ENCODE results near the gene SETD1B.

Gene SETD1B

DNA sequence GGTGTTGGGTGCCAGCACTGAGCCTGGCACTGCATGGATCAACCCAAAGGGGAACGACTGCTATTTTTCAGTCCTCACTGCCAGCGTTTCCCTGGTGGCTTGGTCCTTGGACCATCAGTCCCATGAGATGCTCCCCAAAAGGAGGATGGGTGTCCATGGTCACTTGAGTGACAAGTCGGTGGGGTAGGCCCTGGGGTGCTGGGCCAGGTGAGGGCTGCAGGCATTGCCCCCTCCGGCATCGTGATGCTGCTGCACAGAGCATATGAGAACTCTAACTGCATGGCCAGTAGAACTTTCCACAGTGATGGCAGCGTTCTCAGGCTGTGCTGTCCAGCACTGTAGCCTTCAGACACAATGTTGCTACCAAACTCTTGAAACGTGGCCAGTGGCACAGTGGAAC is 16.2 kb downstream of the SETD1B start:
- TF ChIP-seq, protein P1, sequence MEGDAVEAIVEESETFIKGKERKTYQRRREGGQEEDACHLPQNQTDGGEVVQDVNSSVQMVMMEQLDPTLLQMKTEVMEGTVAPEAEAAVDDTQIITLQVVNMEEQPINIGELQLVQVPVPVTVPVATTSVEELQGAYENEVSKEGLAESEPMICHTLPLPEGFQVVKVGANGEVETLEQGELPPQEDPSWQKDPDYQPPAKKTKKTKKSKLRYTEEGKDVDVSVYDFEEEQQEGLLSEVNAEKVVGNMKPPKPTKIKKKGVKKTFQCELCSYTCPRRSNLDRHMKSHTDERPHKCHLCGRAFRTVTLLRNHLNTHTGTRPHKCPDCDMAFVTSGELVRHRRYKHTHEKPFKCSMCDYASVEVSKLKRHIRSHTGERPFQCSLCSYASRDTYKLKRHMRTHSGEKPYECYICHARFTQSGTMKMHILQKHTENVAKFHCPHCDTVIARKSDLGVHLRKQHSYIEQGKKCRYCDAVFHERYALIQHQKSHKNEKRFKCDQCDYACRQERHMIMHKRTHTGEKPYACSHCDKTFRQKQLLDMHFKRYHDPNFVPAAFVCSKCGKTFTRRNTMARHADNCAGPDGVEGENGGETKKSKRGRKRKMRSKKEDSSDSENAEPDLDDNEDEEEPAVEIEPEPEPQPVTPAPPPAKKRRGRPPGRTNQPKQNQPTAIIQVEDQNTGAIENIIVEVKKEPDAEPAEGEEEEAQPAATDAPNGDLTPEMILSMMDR (IDR thresholded peaks at IDR 0.05; ENCODE audit: low read depth, low read length, missing control alignments): no peak
- no peak overlapping the region for H3K4me3 ChIP-seq (replicated peaks; ENCODE audit: low read depth, low read length)
- DNase-seq (ENCODE audit: extremely low read depth, low read depth): no peak

GRCh38 chr12:121822393-121823100 is 18.7 kb downstream of the SETD1B start:
- DNase-seq (ENCODE audit: extremely low read depth, low read depth): no peak
- TF ChIP-seq, protein P1 (IDR thresholded peaks at IDR 0.05; ENCODE audit: low read depth, low read length, missing control alignments): no peak

DNA sequence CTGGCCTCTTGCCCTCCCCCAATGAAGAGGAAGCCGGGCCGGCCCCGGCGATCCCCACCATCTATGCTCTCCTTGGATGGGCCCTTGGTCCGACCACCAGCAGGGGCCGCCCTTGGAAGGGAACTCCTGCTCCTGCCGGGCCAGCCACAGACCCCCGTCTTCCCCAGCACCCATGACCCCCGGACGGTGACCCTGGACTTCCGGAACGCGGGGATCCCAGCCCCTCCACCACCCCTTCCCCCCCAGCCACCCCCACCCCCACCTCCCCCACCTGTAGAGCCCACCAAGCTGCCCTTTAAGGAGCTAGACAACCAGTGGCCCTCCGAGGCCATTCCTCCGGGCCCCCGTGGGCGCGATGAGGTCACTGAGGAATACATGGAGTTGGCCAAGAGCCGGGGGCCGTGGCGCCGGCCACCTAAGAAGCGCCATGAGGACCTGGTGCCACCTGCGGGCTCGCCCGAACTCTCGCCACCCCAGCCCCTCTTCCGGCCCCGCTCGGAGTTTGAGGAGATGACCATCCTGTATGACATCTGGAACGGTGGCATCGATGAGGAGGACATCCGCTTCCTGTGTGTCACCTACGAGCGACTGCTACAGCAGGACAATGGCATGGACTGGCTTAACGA is 19.4 kb downstream of the SETD1B start:
- no peak overlapping the region for H3K4me3 ChIP-seq (replicated peaks; ENCODE audit: low read depth, low read length)
- no peak for DNase-seq (ENCODE audit: extremely low read depth, low read depth)
- TF ChIP-seq, protein P1 (IDR thresholded peaks at IDR 0.05; ENCODE audit: low read depth, low read length, missing control alignments): no peak

More at GRCh38 chr12:121822393-121823100, 18.7 kb downstream of the SETD1B start:
- H3K4me3 ChIP-seq (replicated peaks; ENCODE audit: low read depth, low read length): no peak overlapping the region

GRCh38 chr12:121823727-121824115 is 19.9 kb downstream of the SETD1B start:
- no peak for DNase-seq (ENCODE audit: extremely low read depth, low read depth)
- TF ChIP-seq, protein P1 (IDR thresholded peaks at IDR 0.05; ENCODE audit: low read depth, low read length, missing control alignments): no peak
- H3K4me3 ChIP-seq (replicated peaks; ENCODE audit: low read depth, low read length): no peak overlapping the region

- TF ChIP-seq, protein P1 (IDR thresholded peaks at IDR 0.05; ENCODE audit: low read depth, low read length, missing control alignments): no peak
- H3K4me3 ChIP-seq (replicated peaks; ENCODE audit: low read depth, low read length): no peak overlapping the region
- no peak for DNase-seq (ENCODE audit: extremely low read depth, low read depth)
Observed at GRCh38 chr12:121825041-121825523, 21.3 kb downstream of the SETD1B start.

GRCh38 chr12:121826318-121827150 is 22.7 kb downstream of the SETD1B start:
- TF ChIP-seq, protein P1 (IDR thresholded peaks at IDR 0.05; ENCODE audit: low read depth, low read length, missing control alignments): no peak
- no peak overlapping the region for H3K4me3 ChIP-seq (replicated peaks; ENCODE audit: low read depth, low read length)
- DNase-seq (ENCODE audit: extremely low read depth, low read depth): no peak

Data from HFF-Myc (cell line).